ENCODE data around the gene HERPUD1.
"Not testable (repeated sequence)": the region's sequence is repeated elsewhere in the genome, so short reads cannot be mapped to it uniquely, and the experiment has no call there.

The HERPUD1 gene

GRCh38 chr16:56983211-56983751 lies 51.3 kb downstream of the HERPUD1 start:
- no peak for DNase-seq

DNA sequence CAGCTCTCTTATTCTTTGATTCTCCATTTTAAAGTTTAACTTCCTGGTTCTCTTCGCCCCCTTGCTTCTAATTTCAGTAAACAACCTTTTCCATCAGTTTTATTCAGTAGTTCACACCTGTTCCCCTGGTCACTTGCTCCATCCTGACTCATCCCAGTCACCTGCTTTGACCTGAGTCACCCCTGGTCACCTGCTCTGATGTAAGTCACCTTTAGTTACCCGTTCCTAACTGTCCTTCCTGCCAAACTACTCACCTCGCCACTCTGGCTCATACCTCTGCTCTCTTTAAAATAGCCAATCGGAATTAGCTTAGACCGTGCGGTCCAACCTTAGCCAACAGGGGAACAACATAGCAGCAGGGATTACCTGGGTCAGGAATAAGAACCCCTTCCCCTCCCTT lies 52.7 kb downstream of the HERPUD1 start:
- no peak for DNase-seq

DNA sequence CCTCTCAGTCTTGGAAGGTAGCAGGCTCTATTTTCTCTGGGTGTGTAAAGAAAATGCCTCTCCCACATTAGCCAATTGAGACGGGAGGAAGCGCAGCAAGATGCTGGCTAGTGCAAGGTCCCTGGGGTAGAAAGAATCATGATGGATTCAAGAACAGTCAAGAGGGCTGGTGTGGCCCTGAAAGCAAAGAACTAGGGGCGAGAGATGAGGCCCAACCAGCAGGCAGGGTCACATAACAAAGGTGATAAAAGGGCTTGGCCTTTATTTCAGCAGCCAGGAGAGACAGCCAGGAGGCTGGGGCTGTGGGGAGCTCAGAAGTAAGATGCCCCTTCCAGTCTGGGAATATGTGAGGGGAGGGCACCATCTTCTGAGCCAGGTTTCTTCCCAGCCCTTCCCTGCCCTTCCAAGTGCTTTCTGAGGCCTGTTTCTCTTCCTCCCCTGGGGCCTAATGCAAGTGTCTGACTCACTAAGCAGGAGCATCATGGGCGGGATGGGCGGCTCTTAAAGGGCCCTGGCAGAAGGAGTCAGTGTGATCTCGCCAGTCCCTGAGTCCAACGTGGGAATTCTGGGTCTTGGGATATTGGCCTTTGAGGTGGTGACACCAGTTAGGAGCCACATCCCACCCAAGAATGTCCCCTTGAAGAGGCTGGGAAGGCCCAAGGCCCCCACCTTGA lies 53.5 kb downstream of the HERPUD1 start:
- DNase-seq = no peak

DNA sequence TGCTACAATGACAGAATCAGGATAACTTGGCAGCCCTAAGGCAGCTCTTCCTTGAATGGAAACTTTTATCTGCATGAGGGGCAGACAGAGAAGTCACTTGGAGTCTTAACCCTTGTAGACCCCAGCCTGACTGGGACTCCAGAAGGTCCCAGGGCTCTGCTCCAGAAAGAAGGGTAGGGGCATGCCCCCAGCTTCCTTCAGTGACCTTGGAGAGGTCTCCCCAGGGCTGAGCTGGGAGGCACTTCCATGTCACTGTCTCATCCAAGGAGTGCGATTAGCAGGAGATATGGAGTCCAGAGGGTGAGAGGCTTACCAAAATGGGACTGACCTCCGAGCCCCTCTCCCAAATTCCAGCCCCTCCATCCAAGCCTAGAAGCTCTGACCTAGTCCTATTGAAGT lies 54.0 kb downstream of the HERPUD1 start:
- no peak for DNase-seq

GRCh38 chr16:56986361-56986760 lies 54.4 kb downstream of the HERPUD1 start:
- no peak for DNase-seq

- DNase-seq = not testable (repeated sequence)
Observed at GRCh38 chr16:56986908-56987307, 55.0 kb downstream of the HERPUD1 start.

GRCh38 chr16:56987692-56988091 lies 55.8 kb downstream of the HERPUD1 start:
- no peak for DNase-seq

DNA sequence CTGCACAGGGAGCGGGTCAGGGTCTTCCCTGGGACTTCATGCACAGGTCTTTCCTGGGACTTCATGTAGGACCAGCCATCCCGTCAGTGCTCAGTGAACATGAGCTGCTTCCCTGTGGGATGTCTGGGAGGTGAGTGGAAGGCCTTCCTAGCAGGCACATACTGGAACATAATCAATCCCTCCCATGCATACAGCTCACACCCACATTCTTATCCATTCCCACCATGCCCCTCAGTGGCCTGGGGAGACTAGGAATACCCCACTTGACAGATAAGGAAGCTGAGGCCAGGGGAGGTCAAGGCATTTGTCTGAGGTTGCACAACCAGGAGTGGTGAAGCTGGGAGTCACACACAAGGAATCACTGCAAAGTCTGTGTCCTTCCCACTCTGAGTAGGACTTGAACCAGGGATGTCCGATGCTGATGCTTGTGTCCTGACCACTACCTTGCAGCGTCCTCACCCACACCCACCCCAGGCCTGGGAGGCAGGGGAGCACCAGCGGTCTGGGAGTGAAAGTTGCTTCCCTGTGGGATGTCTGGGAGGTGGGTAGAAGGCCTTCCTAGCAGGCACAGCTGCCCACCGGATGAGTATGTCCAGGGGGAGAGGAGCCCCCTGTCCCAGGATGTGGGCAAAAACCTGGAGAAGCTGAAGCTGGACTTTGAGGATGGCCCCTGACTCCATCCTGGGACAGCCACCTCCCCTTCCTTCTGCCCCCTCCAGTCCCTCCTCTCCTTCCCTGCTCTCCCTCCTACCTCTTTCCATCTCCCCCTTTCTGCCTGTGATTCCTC lies 56.4 kb downstream of the HERPUD1 start:
- no peak for DNase-seq

DNA sequence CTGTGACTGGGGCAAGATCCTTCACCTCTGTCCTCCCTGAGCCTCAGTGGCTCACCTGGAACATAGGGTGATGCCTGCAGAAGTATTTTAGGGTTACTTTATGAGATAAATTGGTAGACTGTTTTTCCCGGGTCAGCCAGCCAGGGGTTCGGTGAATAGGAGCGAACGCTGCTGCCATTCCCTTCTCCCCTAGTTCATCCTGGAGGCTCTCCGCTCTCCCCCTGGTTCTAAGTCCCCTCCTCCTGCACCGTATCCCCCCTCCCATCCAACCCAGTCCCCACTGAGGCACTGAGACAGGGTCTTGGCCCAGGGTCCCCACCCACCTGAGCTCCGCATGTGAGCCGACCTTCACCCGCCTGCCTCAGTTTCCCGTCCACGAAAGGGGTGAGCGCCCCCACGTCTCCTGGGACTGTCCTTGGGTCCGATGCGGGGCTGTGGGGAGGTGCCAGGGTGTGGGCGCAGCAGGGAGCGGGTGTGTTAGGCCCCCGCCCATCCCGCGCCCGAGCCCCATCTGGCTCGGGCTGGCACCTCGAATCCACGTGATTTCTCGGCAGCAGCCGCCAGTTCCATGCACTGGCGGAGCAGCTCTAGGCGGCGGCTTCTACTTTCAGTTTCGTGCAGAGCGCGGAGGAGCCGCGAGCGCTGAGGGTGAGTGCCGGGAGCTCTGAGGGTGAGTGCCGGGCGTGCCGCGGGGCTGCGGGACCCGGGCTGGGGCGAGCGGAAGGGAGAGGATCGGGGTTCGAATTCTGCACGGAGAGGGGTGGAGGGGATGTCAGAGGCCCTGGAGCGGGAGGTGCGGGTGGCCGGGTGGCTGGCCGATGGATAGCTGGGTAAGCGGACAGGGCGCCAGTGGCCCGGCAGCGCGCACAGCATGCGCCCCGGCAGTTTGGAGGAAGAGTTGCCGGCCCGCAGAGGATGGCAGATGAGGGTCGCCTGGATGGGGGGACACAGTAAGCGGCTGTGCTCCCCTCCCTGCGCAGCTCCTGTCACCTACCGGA lies 57.3 kb downstream of the HERPUD1 start, which contains the start of gene NLRC5:
TSS of gene NLRC5 (plus strand) at position 610 of the 998 bp plus-strand sequence. CDS start 31,156 bp downstream, outside the sequence.
- DNase-seq = peak; percentile 96

- peak; percentile 22 for DNase-seq
Observed at GRCh38 chr16:56989988-56990387, 58.0 kb downstream of the HERPUD1 start.

- peak; percentile 52 for DNase-seq
Observed at GRCh38 chr16:56990407-56991286, 58.7 kb downstream of the HERPUD1 start.

DNA sequence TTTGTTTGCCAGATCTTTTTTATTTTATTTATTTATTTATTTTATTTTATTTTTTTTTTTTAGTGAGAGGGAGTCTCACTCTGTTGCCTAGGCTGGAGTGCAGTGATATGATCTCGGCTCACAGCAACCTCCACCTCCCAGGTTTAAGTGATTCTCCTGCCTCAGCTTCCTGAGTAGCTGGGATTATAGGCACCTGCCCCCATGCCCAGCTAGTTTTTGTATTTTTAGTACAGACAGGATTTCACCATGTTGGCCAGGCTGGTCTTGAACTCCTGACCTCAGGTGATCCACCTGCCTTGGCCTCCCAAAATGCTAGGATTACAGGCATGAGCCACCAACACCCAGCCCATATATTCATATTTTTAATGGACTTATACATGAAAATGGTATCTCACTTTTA lies 60.5 kb downstream of the HERPUD1 start:
- DNase-seq = not testable (repeated sequence)

DNA sequence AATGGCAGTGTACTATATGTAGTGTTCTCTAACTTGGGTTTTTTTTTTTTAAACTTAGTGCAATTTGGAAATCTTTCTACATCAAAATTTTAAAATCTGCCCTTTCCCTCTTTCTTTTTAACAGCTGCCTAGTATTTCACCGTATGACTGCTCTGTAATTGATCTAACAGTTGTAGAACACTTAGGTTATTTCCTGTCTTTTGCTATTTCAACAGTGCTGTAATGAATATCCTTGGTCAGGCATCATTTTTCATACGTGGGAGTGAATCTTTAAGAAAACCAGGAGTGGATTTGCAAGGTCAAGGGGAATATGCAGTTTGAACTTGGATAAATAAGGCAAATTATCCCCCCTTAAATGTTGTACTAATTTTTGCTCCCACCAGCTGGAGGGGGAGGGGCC lies 61.3 kb downstream of the HERPUD1 start:
- DNase-seq = no peak

GRCh38 chr16:56994311-56994710 lies 62.4 kb downstream of the HERPUD1 start:
- no peak for DNase-seq

All from stimulated activated CD4-positive, alpha-beta T cell treated with anti-CD3 and anti-CD28 coated beads, Interleukin-15, amount 100 ng/mL, for 24 hours (primary cell).